Smooth muscle cell of trachea (primary cell): Measurements from ENCODE around the gene FLT3LG. TPM values are rescaled to one million over a fixed set of nuclear protein-coding genes. Genes with fewer than 3 reads are reported as not detected.

Source experiments
- total RNA-seq: library from RNA; depleted of rRNA; stranded (reverse); fragments of >200 nt; gene quantifications from 2 replicates; pipeline ENCODE4 v1.2.1, GENCODE V29; 2014

FLT3LG gene, protein sequence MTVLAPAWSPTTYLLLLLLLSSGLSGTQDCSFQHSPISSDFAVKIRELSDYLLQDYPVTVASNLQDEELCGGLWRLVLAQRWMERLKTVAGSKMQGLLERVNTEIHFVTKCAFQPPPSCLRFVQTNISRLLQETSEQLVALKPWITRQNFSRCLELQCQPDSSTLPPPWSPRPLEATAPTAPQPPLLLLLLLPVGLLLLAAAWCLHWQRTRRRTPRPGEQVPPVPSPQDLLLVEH
- total RNA-seq: 3.6 and 7.9 TPM in 2 replicates

DNA sequence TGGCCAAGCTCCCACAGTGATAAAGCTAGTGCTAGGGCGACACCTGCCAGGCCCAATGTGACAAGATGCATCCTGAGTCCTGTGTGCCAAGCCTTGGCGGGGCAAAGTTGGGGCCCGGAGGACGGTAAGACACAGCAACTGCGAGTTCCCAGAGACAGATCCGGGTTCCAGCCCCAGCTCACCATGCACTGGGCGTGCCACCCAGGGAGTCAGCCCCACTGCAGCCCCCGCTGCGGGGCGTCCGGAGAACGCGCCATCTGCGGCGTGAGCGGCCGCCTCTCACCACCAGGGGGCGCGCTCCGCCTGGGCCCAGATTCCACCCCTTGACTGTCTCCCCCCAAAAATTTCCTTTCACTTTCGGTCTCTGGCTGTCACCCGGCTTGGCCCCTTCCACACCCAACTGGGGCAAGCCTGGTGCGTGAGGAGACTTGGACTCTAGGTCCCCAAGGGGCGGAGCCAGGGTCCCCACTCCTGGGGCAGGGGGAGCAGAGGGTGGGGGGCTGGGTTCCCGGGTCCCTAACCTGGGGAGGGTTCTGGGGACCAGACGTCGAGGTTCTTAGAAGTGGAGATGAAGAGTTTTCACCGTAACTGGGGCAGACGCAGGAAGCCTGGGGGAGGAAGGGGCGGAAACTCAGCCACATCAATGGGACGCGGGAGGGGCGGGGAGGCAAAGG is at the start of gene FLT3LG:
Gene FLT3LG (plus strand): TSS at position 348 of the 674 bp plus-strand sequence. CDS start 425 bp downstream, outside the sequence.

DNA sequence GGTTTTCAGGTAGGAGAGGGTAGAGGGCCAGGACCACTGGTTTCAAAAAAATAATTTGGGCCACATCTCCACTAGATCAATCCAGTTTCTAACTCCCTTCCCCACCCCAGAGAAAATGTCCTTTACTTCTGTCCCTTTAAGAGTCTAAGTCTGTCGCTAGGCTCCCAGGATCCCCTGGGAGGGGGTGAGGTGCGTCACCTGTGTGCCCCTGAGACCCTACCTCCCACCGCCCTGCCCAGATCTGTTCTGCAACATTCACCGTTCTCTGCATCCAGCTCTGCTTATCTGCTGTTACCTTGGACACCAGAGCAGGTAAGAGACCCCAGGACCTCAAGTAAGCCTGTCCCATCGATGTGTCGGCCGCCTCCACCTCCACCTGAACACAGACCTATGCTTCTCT is 48.8 kb upstream of the FLT3LG start, which contains the start of gene GFY:
Gene GFY (plus strand): TSS at position 211 of the 400 bp plus-strand sequence. CDS start 1,043 bp downstream, outside the sequence.

GRCh38 chr19:49441210-49441959 is 32.6 kb upstream of the FLT3LG start, which contains the start of gene SLC17A7:
Gene SLC17A7 (minus strand): TSS chr19:49441527. CDS start chr19:49441379, 148 bp downstream.

DNA sequence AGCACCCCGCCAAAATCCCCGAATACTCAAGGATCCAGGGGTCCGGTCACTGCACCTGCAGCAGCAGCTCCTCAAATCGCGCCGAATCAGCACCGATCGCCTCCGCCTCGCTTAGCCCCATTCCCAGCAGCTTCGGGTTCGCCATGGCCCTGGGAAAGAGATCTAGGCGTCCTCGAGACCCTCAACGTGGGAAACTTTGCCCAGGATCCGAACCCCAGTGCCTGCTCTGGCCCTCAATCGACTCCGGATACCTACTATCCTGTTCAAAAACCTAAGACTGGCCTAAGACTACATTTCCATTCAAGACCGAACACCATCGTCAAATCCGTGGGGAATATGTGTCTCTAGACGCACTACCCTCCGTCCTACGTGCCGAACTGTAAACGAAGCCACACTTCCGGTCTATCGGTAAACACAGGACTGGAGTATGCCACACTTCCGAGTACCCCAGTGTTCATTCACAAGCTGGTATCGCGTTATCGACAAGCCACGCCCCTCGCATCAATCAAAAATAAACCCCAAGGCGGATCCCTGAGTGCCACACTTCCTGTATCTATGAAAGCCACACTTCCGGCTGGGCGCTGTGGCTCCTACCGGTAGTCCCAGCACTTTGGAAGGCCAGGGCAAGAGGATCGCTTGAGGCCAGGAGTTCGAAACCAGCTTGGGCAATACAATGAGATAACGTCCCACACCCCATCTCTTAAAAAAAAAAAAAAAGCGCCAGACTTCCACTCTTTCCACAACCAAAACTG is 22.4 kb upstream of the FLT3LG start, which contains the start of gene PIH1D1:
Gene PIH1D1 (minus strand): TSS at position 385 of the 752 bp plus-strand sequence. CDS start 240 bp downstream, at position 145.

GRCh38 chr19:49453013-49453756 is 20.8 kb upstream of the FLT3LG start, which contains the start of gene ALDH16A1:
Gene ALDH16A1 (plus strand): TSS chr19:49453225. CDS start chr19:49453332, 107 bp downstream.

DNA sequence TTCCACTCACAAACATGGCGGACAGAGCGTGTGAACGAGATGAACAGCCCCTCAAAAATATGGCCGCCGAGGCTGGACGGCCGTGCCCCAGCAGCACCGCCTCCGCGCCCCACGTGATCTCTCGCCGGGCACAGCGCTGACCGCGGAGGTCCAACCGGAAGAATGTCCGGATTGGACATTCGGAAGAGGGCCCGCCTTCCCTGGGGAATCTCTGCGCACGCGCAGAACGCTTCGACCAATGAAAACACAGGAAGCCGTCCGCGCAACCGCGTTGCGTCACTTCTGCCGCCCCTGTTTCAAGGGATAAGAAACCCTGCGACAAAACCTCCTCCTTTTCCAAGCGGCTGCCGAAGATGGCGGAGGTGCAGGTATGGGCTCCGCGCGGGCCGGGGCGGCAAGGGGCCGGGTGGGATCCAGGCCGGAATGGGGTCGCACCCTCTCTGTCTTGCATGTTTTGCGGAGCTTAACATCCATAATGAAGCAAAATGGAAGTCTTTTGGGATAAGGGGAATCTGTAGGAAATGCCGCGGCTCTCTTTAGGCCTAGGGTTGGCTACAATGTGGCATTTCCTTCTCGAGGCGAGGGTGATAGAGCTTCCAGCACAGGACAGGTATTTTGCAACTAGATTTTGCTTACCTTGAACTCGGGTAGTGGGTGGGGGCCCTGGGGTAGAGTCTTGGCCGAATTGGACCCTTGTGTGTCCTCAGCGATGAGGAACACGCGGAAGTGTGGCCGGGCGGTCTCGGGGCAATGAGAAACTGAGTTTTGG is 13.4 kb downstream of the FLT3LG start, which contains the start of gene RPL13A:
Gene RPL13A (plus strand): TSS at position 332 of the 769 bp plus-strand sequence. CDS start 22 bp downstream, at position 354.

Other genes with a start within 250 kb of the FLT3LG start
- gene SLC6A16, start 149.0 kb upstream of the FLT3LG start, total RNA-seq: 0.66 TPM in 1 of 2 replicates, not detected in the other
- not detected in 2 replicates for gene CD37, start 138.8 kb upstream of the FLT3LG start, total RNA-seq
- 18.8 and 24.3 TPM in 2 replicates for gene TEAD2, start 111.8 kb upstream of the FLT3LG start, total RNA-seq
- 0.44 TPM in 1 of 2 replicates, not detected in the other for gene DKKL1, start 110.3 kb upstream of the FLT3LG start, total RNA-seq
- 0.17 TPM in 1 of 2 replicates, not detected in the other for gene KASH5, start 86.0 kb upstream of the FLT3LG start, total RNA-seq
- not detected in 2 replicates for gene PTH2, start 50.8 kb upstream of the FLT3LG start, total RNA-seq
- gene GFY, start 48.8 kb upstream of the FLT3LG start, total RNA-seq: not detected in 2 replicates
- gene SLC17A7, start 32.7 kb upstream of the FLT3LG start, total RNA-seq: 0.15 and 0.33 TPM in 2 replicates
- gene PIH1D1, start 22.4 kb upstream of the FLT3LG start, total RNA-seq: 103 and 145 TPM in 2 replicates
- gene ALDH16A1, start 21.0 kb upstream of the FLT3LG start, total RNA-seq: 16.5 and 33.7 TPM in 2 replicates
- 2,428 and 4,431 TPM in 2 replicates for gene RPL13A, start 13.4 kb downstream of the FLT3LG start, total RNA-seq
- gene RPS11, start 22.2 kb downstream of the FLT3LG start, total RNA-seq: 2,449 and 2,469 TPM in 2 replicates
- gene FCGRT, start 38.4 kb downstream of the FLT3LG start, total RNA-seq: 37.2 and 105 TPM in 2 replicates
- 228 and 362 TPM in 2 replicates for gene RCN3, start 53.8 kb downstream of the FLT3LG start, total RNA-seq
- 48.5 and 71.3 TPM in 2 replicates for gene NOSIP, start 106.3 kb downstream of the FLT3LG start, total RNA-seq
- 0.29 and 1.2 TPM in 2 replicates for gene PRRG2, start 107.1 kb downstream of the FLT3LG start, total RNA-seq
- 3.8 and 4.5 TPM in 2 replicates for gene PRR12, start 117.0 kb downstream of the FLT3LG start, total RNA-seq
- gene RRAS, start 165.9 kb downstream of the FLT3LG start, total RNA-seq: 46.0 and 96.3 TPM in 2 replicates
- gene SCAF1, start 168.0 kb downstream of the FLT3LG start, total RNA-seq: 26.6 and 30.6 TPM in 2 replicates
- 33.3 and 69.5 TPM in 2 replicates for gene IRF3, start 191.6 kb downstream of the FLT3LG start, total RNA-seq
- gene BCL2L12, start 191.7 kb downstream of the FLT3LG start, total RNA-seq: 4.8 and 5.5 TPM in 2 replicates
- 224 and 304 TPM in 2 replicates for gene PRMT1, start 203.1 kb downstream of the FLT3LG start, total RNA-seq
- 0.44 and 0.83 TPM in 2 replicates for gene ADM5, start 215.4 kb downstream of the FLT3LG start, total RNA-seq
- 29.7 and 37.5 TPM in 2 replicates for gene CPT1C, start 216.9 kb downstream of the FLT3LG start, total RNA-seq